HG02623 (cell line): Measurements from ENCODE around the gene ASXL1.
"Not testable (repeated sequence)": the region's sequence is repeated elsewhere in the genome, so short reads cannot be mapped to it uniquely, and the experiment has no call there.

Experiments
- ATAC-seq: cut with Tn5 transposase; IDR thresholded peaks from one replicate; pipeline ENCODE4 v1.9.1; 2021; ENCODE audit warnings: moderate library complexity; ENCODE audit not compliant: unreplicated experiment

Gene ASXL1

GRCh38 chr20:32397567-32398084, 39.5 kb downstream of the ASXL1 start:
- ATAC-seq = no peak

- ATAC-seq = no peak
Observed at GRCh38 chr20:32400476-32400875, 42.3 kb downstream of the ASXL1 start.

- ATAC-seq = no peak
Observed at GRCh38 chr20:32404017-32404416, 45.9 kb downstream of the ASXL1 start.

GRCh38 chr20:32406701-32407100, 48.6 kb downstream of the ASXL1 start:
- no peak for ATAC-seq

GRCh38 chr20:32407131-32407750, 49.1 kb downstream of the ASXL1 start:
- not testable (repeated sequence) for ATAC-seq

GRCh38 chr20:32411955-32412706, 54.0 kb downstream of the ASXL1 start:
- no peak for ATAC-seq

GRCh38 chr20:32415494-32415893, 57.4 kb downstream of the ASXL1 start:
- no peak for ATAC-seq

- ATAC-seq = no peak
Observed at GRCh38 chr20:32416206-32416605, 58.1 kb downstream of the ASXL1 start.

- ATAC-seq = no peak
Observed at GRCh38 chr20:32418376-32418775, 60.2 kb downstream of the ASXL1 start.

- ATAC-seq = no peak
Observed at GRCh38 chr20:32421290-32421689, 63.2 kb downstream of the ASXL1 start.

GRCh38 chr20:32427996-32428395, 69.9 kb downstream of the ASXL1 start:
- no peak for ATAC-seq

GRCh38 chr20:32429343-32429742, 71.2 kb downstream of the ASXL1 start:
- ATAC-seq = no peak

GRCh38 chr20:32429745-32430360, 71.7 kb downstream of the ASXL1 start:
- ATAC-seq = no peak

- no peak for ATAC-seq
Observed at GRCh38 chr20:32431457-32431856, 73.3 kb downstream of the ASXL1 start.

GRCh38 chr20:32432277-32432676, 74.1 kb downstream of the ASXL1 start:
- ATAC-seq = no peak

- ATAC-seq = no peak
Observed at GRCh38 chr20:32433311-32434021, 75.3 kb downstream of the ASXL1 start.

- ATAC-seq = no peak
Observed at GRCh38 chr20:32434434-32434833, 76.3 kb downstream of the ASXL1 start.

- no peak for ATAC-seq
Observed at GRCh38 chr20:32435449-32436107, 77.4 kb downstream of the ASXL1 start.

- no peak for ATAC-seq
Observed at GRCh38 chr20:32436142-32436861, 78.2 kb downstream of the ASXL1 start.

GRCh38 chr20:32436968-32437367, 78.8 kb downstream of the ASXL1 start:
- no peak for ATAC-seq
